Endothelial cell (in vitro differentiated cells): Measurements from ENCODE around the gene VPS37C. TPM values are rescaled to one million over a fixed set of nuclear protein-coding genes. Genes with fewer than 3 reads are reported as not detected.

Source experiments
- DNase-seq: peaks from one replicate; pipeline ENCODE4 v3.0.0; 2021; ENCODE audit warnings: low spot score
- H3K27ac Mint-ChIP-seq: one replicate; pipeline ENCODE4 v1.8.0; 2021; ENCODE audit warnings: mixed read lengths, inconsistent platforms; ENCODE audit not compliant: unreplicated experiment
- H3K27me3 Mint-ChIP-seq: one replicate; pipeline ENCODE4 v1.8.0; 2021; ENCODE audit warnings: mild to moderate bottlenecking, moderate library complexity, mixed read lengths, inconsistent platforms; ENCODE audit not compliant: unreplicated experiment
- H3K36me3 Mint-ChIP-seq: one replicate; pipeline ENCODE4 v1.8.0; 2021; ENCODE audit warnings: mild to moderate bottlenecking, low read depth, mixed read lengths, inconsistent platforms; ENCODE audit not compliant: unreplicated experiment
- H3K4me1 Mint-ChIP-seq: one replicate; pipeline ENCODE4 v1.8.0; 2021; ENCODE audit warnings: mild to moderate bottlenecking, mixed read lengths, inconsistent platforms; ENCODE audit not compliant: unreplicated experiment
- H3K4me3 Mint-ChIP-seq: one replicate; pipeline ENCODE4 v1.8.0; 2021; ENCODE audit warnings: mild to moderate bottlenecking, mixed read lengths, inconsistent platforms; ENCODE audit not compliant: unreplicated experiment
- H3K9me3 Mint-ChIP-seq: one replicate; pipeline ENCODE4 v1.8.0; 2021; ENCODE audit warnings: mixed read lengths, inconsistent platforms; ENCODE audit not compliant: unreplicated experiment
- total RNA-seq: library from RNA; stranded (reverse); fragmentation: NEBNext Ultra II Directional; extraction: Animal tissue kit (Norgen Biotek cat#: 25700); gene quantifications from one replicate; pipeline ENCODE4 v1.2.1, GENCODE V29; 2021; ENCODE audit not compliant: unreplicated experiment
- TF ChIP-seq, protein P1 (sequence below): fragments of 200-600 bp; sonication (generic); IDR thresholded peaks from one replicate; pipeline ENCODE4 v1.5.0; 2021; ENCODE audit warnings: antibody characterized with exemption; ENCODE audit not compliant: unreplicated experiment

VPS37C gene
- total RNA-seq, 1 donor from 2014 or later: 23.9 TPM

- DNase-seq: no peak
- TF ChIP-seq, protein P1, sequence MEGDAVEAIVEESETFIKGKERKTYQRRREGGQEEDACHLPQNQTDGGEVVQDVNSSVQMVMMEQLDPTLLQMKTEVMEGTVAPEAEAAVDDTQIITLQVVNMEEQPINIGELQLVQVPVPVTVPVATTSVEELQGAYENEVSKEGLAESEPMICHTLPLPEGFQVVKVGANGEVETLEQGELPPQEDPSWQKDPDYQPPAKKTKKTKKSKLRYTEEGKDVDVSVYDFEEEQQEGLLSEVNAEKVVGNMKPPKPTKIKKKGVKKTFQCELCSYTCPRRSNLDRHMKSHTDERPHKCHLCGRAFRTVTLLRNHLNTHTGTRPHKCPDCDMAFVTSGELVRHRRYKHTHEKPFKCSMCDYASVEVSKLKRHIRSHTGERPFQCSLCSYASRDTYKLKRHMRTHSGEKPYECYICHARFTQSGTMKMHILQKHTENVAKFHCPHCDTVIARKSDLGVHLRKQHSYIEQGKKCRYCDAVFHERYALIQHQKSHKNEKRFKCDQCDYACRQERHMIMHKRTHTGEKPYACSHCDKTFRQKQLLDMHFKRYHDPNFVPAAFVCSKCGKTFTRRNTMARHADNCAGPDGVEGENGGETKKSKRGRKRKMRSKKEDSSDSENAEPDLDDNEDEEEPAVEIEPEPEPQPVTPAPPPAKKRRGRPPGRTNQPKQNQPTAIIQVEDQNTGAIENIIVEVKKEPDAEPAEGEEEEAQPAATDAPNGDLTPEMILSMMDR: no peak
- Mint-ChIP-seq H3K4me1 (peaks cover 50% of the 10 kb centered on the region), H3K36me3 (no peaks in the 10 kb centered on the region), H3K4me3 (no peak overlapping the region), H3K27ac (no peak overlapping the region), H3K27me3 (peaks cover 6% of the 10 kb centered on the region), H3K9me3 (no peaks in the 10 kb centered on the region)
These were observed 1.8 kb upstream of the VPS37C start for GRCh38 chr11:61163021-61163420.

- H3K36me3 Mint-ChIP-seq: no peaks in the 10 kb centered on the region
- peaks cover 6% of the 10 kb centered on the region for H3K27me3 Mint-ChIP-seq
- DNase-seq: no peak
- peak overlapping the region; percentile 93 for H3K27ac Mint-ChIP-seq
- TF ChIP-seq, protein P1: no peak
- peaks cover 47% of the 10 kb centered on the region for H3K4me1 Mint-ChIP-seq
- H3K4me3 Mint-ChIP-seq: peak overlapping the region; percentile 90
- no peaks in the 10 kb centered on the region for H3K9me3 Mint-ChIP-seq
These were observed 1.1 kb upstream of the VPS37C start for GRCh38 chr11:61162092-61162941.

DNA sequence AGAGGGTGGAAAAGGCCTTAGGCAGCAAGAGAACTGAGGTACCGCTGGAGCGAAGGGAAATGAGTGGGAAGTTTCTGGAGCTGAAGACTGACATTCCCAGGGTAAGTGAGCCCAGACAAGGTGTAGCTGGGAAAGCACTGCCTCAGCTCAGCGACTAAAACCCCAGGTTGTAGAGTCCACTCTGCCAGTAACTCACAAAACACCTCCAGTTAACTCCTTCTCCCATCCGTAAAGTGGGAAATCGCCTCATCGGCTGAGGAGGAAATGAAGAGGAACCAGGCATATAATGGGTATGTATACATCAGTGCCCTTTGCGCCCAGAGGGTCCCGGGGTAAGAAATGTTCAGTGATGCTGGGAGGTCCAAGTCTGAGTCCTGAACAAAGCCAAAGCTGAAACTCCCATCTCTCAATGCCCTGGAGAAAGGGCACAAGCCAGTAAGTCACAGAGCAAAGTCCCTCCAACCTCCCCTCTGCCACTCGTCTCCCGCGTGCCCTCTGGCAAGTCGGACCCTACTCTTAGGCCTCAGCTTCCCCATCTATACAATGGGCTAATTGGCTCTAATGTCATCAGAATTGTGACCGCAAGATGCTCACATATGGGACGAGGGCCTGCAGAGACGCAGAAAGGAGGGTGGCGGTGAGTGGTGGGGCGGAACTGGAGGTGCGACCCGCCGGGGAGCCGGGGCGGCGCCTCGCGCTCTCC is 588 bp downstream of the VPS37C start:
- DNase-seq: no peak
- Mint-ChIP-seq H3K4me1 (peaks cover 47% of the 10 kb centered on the region), H3K36me3 (no peaks in the 10 kb centered on the region), H3K4me3 (peak overlapping the region; percentile 92), H3K27ac (peak overlapping the region; percentile 83), H3K9me3 (no peaks in the 10 kb centered on the region), H3K27me3 (peaks cover 6% of the 10 kb centered on the region)
- TF ChIP-seq, protein P1: no peak

GRCh38 chr11:61158691-61159381 is 2.4 kb downstream of the VPS37C start:
- Mint-ChIP-seq H3K4me1 (peaks cover 29% of the 10 kb centered on the region), H3K36me3 (no peaks in the 10 kb centered on the region), H3K27ac (no peak overlapping the region), H3K27me3 (peaks cover 6% of the 10 kb centered on the region), H3K4me3 (no peak overlapping the region), H3K9me3 (no peaks in the 10 kb centered on the region)
- no peak for DNase-seq
- TF ChIP-seq, protein P1: no peak
